Measurements from ENCODE around the gene HAT1. TPM values are rescaled to one million over a fixed set of nuclear protein-coding genes. Genes with fewer than 3 reads are reported as not detected.
A peak's percentile ranks its signal among the peaks of the same experiment; 100 is the strongest.

Gene HAT1
- polyA plus RNA-seq, 1 donor: 39.4 TPM

GRCh38 chr2:171910494-171910893, 11.8 kb upstream of the HAT1 start:
- DNase-seq: no peak
- Histone ChIP-seq H3K9me3 (ENCODE audit: control insufficient read depth, low read depth, low read length) (peaks cover 4% of the 10 kb centered on the region), H3K36me3 (ENCODE audit: control insufficient read depth, insufficient read depth, low read length) (no peaks in the 10 kb centered on the region), H3K4me3 (ENCODE audit: low read length) (no peak overlapping the region), H3K4me1 (ENCODE audit: control insufficient read depth, insufficient read depth, low read length) (no peaks in the 10 kb centered on the region), H3K27me3 (ENCODE audit: control insufficient read depth, insufficient read depth, low read length) (peaks cover 4% of the 10 kb centered on the region), H3K27ac (ENCODE audit: low read length) (no peak overlapping the region)
- WGBS (ENCODE audit: insufficient coverage, low lambda C conversion rate): 33% methylated on average over 1 of the region's 1 CpG

GRCh38 chr2:171913517-171913916, 8.7 kb upstream of the HAT1 start:
- no peak for DNase-seq
- Histone ChIP-seq H3K27me3 (ENCODE audit: control insufficient read depth, insufficient read depth, low read length) (no peaks in the 10 kb centered on the region), H3K4me1 (ENCODE audit: control insufficient read depth, insufficient read depth, low read length) (no peaks in the 10 kb centered on the region), H3K27ac (ENCODE audit: low read length) (no peak overlapping the region), H3K36me3 (ENCODE audit: control insufficient read depth, insufficient read depth, low read length) (no peaks in the 10 kb centered on the region), H3K9me3 (ENCODE audit: control insufficient read depth, low read depth, low read length) (peaks cover 4% of the 10 kb centered on the region), H3K4me3 (ENCODE audit: low read length) (no peak overlapping the region)
- WGBS (ENCODE audit: insufficient coverage, low lambda C conversion rate): no CpG with 5 or more reads among the region's 3 CpGs

- H3K4me1 ChIP-seq (ENCODE audit: control insufficient read depth, insufficient read depth, low read length): peaks cover 7% of the 10 kb centered on the region
- H3K27me3 ChIP-seq (ENCODE audit: control insufficient read depth, insufficient read depth, low read length): no peaks in the 10 kb centered on the region
- H3K27ac ChIP-seq (ENCODE audit: low read length): no peak overlapping the region
- 83% methylated on average over 1 of the region's 2 CpGs for WGBS (ENCODE audit: insufficient coverage, low lambda C conversion rate)
- H3K4me3 ChIP-seq (ENCODE audit: low read length): no peak overlapping the region
- no peak for DNase-seq
- H3K36me3 ChIP-seq (ENCODE audit: control insufficient read depth, insufficient read depth, low read length): no peaks in the 10 kb centered on the region
- H3K9me3 ChIP-seq (ENCODE audit: control insufficient read depth, low read depth, low read length): no peaks in the 10 kb centered on the region
Measured at GRCh38 chr2:171919453-171919852, 2.8 kb upstream of the HAT1 start.

- H3K27ac ChIP-seq (ENCODE audit: low read length): peak overlapping the region; percentile 27
- no peak for DNase-seq
- WGBS (ENCODE audit: insufficient coverage, low lambda C conversion rate): no CpG with 5 or more reads among the region's 5 CpGs
- peaks cover 7% of the 10 kb centered on the region for H3K4me1 ChIP-seq (ENCODE audit: control insufficient read depth, insufficient read depth, low read length)
- peaks cover 3% of the 10 kb centered on the region for H3K36me3 ChIP-seq (ENCODE audit: control insufficient read depth, insufficient read depth, low read length)
- no peaks in the 10 kb centered on the region for H3K9me3 ChIP-seq (ENCODE audit: control insufficient read depth, low read depth, low read length)
- peak overlapping the region; percentile 96 for H3K4me3 ChIP-seq (ENCODE audit: low read length)
- no peaks in the 10 kb centered on the region for H3K27me3 ChIP-seq (ENCODE audit: control insufficient read depth, insufficient read depth, low read length)
Measured at GRCh38 chr2:171921970-171922229, 361 bp upstream of the HAT1 start.

GRCh38 chr2:171923206-171923605, 945 bp downstream of the HAT1 start:
- Histone ChIP-seq H3K36me3 (ENCODE audit: control insufficient read depth, insufficient read depth, low read length) (peaks cover 7% of the 10 kb centered on the region), H3K4me3 (ENCODE audit: low read length) (peak overlapping the region; percentile 96), H3K27ac (ENCODE audit: low read length) (peak overlapping the region; percentile 97), H3K4me1 (ENCODE audit: control insufficient read depth, insufficient read depth, low read length) (peaks cover 7% of the 10 kb centered on the region), H3K27me3 (ENCODE audit: control insufficient read depth, insufficient read depth, low read length) (no peaks in the 10 kb centered on the region), H3K9me3 (ENCODE audit: control insufficient read depth, low read depth, low read length) (no peaks in the 10 kb centered on the region)
- no peak for DNase-seq
- 67% methylated on average over 1 of the region's 13 CpGs for WGBS (ENCODE audit: insufficient coverage, low lambda C conversion rate)

GRCh38 chr2:171924170-171924942, 2.1 kb downstream of the HAT1 start:
- no peak for DNase-seq
- Histone ChIP-seq H3K27ac (ENCODE audit: low read length) (no peak overlapping the region), H3K27me3 (ENCODE audit: control insufficient read depth, insufficient read depth, low read length) (no peaks in the 10 kb centered on the region), H3K4me3 (ENCODE audit: low read length) (no peak overlapping the region), H3K4me1 (ENCODE audit: control insufficient read depth, insufficient read depth, low read length) (peaks cover 7% of the 10 kb centered on the region), H3K9me3 (ENCODE audit: control insufficient read depth, low read depth, low read length) (no peaks in the 10 kb centered on the region), H3K36me3 (ENCODE audit: control insufficient read depth, insufficient read depth, low read length) (peaks cover 7% of the 10 kb centered on the region)
- WGBS (ENCODE audit: insufficient coverage, low lambda C conversion rate): 97% methylated on average over 7 of the region's 17 CpGs

- WGBS (ENCODE audit: insufficient coverage, low lambda C conversion rate): 100% methylated on average over 1 of the region's 4 CpGs
Measured at GRCh38 chr2:171930385-171930784, 8.1 kb downstream of the HAT1 start.

GRCh38 chr2:171939058-171939742, 16.9 kb downstream of the HAT1 start:
- Histone ChIP-seq H3K27me3 (ENCODE audit: control insufficient read depth, insufficient read depth, low read length) (no peaks in the 10 kb centered on the region), H3K4me3 (ENCODE audit: low read length) (no peak overlapping the region), H3K9me3 (ENCODE audit: control insufficient read depth, low read depth, low read length) (no peaks in the 10 kb centered on the region), H3K4me1 (ENCODE audit: control insufficient read depth, insufficient read depth, low read length) (no peaks in the 10 kb centered on the region), H3K36me3 (ENCODE audit: control insufficient read depth, insufficient read depth, low read length) (peaks cover 3% of the 10 kb centered on the region), H3K27ac (ENCODE audit: low read length) (no peak overlapping the region)
- DNase-seq: no peak
- WGBS (ENCODE audit: insufficient coverage, low lambda C conversion rate): no CpG with 5 or more reads among the region's 9 CpGs

More at GRCh38 chr2:171930385-171930784, 8.1 kb downstream of the HAT1 start:
- Histone ChIP-seq H3K36me3 (ENCODE audit: control insufficient read depth, insufficient read depth, low read length) (peaks cover 13% of the 10 kb centered on the region), H3K27me3 (ENCODE audit: control insufficient read depth, insufficient read depth, low read length) (no peaks in the 10 kb centered on the region), H3K9me3 (ENCODE audit: control insufficient read depth, low read depth, low read length) (no peaks in the 10 kb centered on the region), H3K27ac (ENCODE audit: low read length) (no peak overlapping the region), H3K4me1 (ENCODE audit: control insufficient read depth, insufficient read depth, low read length) (no peaks in the 10 kb centered on the region), H3K4me3 (ENCODE audit: low read length) (no peak overlapping the region)
- DNase-seq: no peak

- Histone ChIP-seq H3K36me3 (ENCODE audit: control insufficient read depth, insufficient read depth, low read length) (peaks cover 3% of the 10 kb centered on the region), H3K4me3 (ENCODE audit: low read length) (no peak overlapping the region), H3K9me3 (ENCODE audit: control insufficient read depth, low read depth, low read length) (no peaks in the 10 kb centered on the region), H3K4me1 (ENCODE audit: control insufficient read depth, insufficient read depth, low read length) (no peaks in the 10 kb centered on the region), H3K27me3 (ENCODE audit: control insufficient read depth, insufficient read depth, low read length) (no peaks in the 10 kb centered on the region), H3K27ac (ENCODE audit: low read length) (no peak overlapping the region)
- no CpG with 5 or more reads among the region's 4 CpGs for WGBS (ENCODE audit: insufficient coverage, low lambda C conversion rate)
- no peak for DNase-seq
Measured at GRCh38 chr2:171939743-171940071, 17.4 kb downstream of the HAT1 start.

- Histone ChIP-seq H3K27ac (ENCODE audit: low read length) (no peak overlapping the region), H3K9me3 (ENCODE audit: control insufficient read depth, low read depth, low read length) (no peaks in the 10 kb centered on the region), H3K27me3 (ENCODE audit: control insufficient read depth, insufficient read depth, low read length) (no peaks in the 10 kb centered on the region), H3K4me3 (ENCODE audit: low read length) (no peak overlapping the region), H3K4me1 (ENCODE audit: control insufficient read depth, insufficient read depth, low read length) (no peaks in the 10 kb centered on the region), H3K36me3 (ENCODE audit: control insufficient read depth, insufficient read depth, low read length) (peaks cover 3% of the 10 kb centered on the region)
- WGBS (ENCODE audit: insufficient coverage, low lambda C conversion rate): no CpG with 5 or more reads among the region's 6 CpGs
- no peak for DNase-seq
Measured at GRCh38 chr2:171941316-171941699, 19.0 kb downstream of the HAT1 start.

GRCh38 chr2:171943869-171944268, 21.6 kb downstream of the HAT1 start:
- DNase-seq: no peak
- peaks cover 4% of the 10 kb centered on the region for H3K36me3 ChIP-seq (ENCODE audit: control insufficient read depth, insufficient read depth, low read length)
- no peaks in the 10 kb centered on the region for H3K27me3 ChIP-seq (ENCODE audit: control insufficient read depth, insufficient read depth, low read length)
- no peaks in the 10 kb centered on the region for H3K4me1 ChIP-seq (ENCODE audit: control insufficient read depth, insufficient read depth, low read length)
- H3K9me3 ChIP-seq (ENCODE audit: control insufficient read depth, low read depth, low read length): no peaks in the 10 kb centered on the region
- 90% methylated on average over 2 of the region's 4 CpGs for WGBS (ENCODE audit: insufficient coverage, low lambda C conversion rate)
- no peak overlapping the region for H3K4me3 ChIP-seq (ENCODE audit: low read length)
- H3K27ac ChIP-seq (ENCODE audit: low read length): no peak overlapping the region
